Activated naive CD8-positive, alpha-beta T cell treated with anti-CD3 and anti-CD28 coated beads for 36 hours (primary cell): ENCODE data around the gene SEZ6L. TPM values are rescaled to one million over a fixed set of nuclear protein-coding genes. Genes with fewer than 3 reads are reported as not detected.
A peak's percentile ranks its signal among the peaks of the same experiment; 100 is the strongest.

Experiments
- DNase-seq: peaks from one replicate; pipeline ENCODE4 v3.0.0; 2021
- H3K27ac Mint-ChIP-seq: one replicate; pipeline ENCODE4 v1.8.0; 2022; ENCODE audit warnings: mild to moderate bottlenecking, moderate library complexity, mixed read lengths
- H3K27me3 Mint-ChIP-seq: one replicate; pipeline ENCODE4 v1.8.0; 2022; ENCODE audit warnings: mild to moderate bottlenecking, mixed read lengths
- H3K36me3 Mint-ChIP-seq: one replicate; pipeline ENCODE4 v1.8.0; 2021; ENCODE audit warnings: mild to moderate bottlenecking, mixed read lengths
- H3K4me1 Mint-ChIP-seq: one replicate; pipeline ENCODE4 v1.8.0; 2021; ENCODE audit warnings: mixed read lengths
- H3K4me3 Mint-ChIP-seq: one replicate; pipeline ENCODE4 v1.8.0; 2022; ENCODE audit warnings: mild to moderate bottlenecking, moderate library complexity, mixed read lengths
- H3K9me3 Mint-ChIP-seq: one replicate; pipeline ENCODE4 v1.8.0; 2022; ENCODE audit warnings: mixed read lengths
- total RNA-seq, 2 experiments: library from RNA; stranded (reverse); gene quantifications; one replicate each; pipeline ENCODE4 v1.2.3, GENCODE V29; 2021

Gene SEZ6L
- total RNA-seq, 2 experiments from 2014 or later = not detected

DNA sequence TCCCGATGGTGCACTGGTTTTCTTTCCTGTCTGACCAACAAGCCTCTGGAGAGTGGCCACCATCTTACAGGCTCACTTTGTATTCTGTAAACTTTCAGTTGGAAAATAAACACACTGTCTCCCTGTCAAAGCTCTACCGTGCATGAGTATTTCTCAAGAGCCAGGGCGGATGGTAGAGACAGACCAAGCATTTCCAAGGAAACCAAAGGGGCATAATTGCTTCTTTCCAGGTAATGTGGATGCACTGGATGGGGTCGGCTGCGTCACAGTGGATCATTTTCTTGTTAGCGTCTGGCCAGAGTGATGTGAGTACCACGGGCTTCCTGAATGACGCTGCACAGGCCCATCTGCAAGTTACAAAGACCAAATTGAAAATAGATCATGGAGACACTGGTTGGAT, 5.1 kb upstream of the SEZ6L start:
- Mint-ChIP-seq H3K27me3 (peaks cover 47% of the 10 kb centered on the region), H3K27ac (no peak overlapping the region), H3K36me3 (no peaks in the 10 kb centered on the region), H3K4me1 (no peaks in the 10 kb centered on the region), H3K9me3 (no peaks in the 10 kb centered on the region), H3K4me3 (no peak overlapping the region)
- no peak for DNase-seq

GRCh38 chr22:26168330-26168851, 871 bp upstream of the SEZ6L start:
- Mint-ChIP-seq H3K4me3 (no peak overlapping the region), H3K4me1 (no peaks in the 10 kb centered on the region), H3K27me3 (peaks cover 71% of the 10 kb centered on the region), H3K9me3 (no peaks in the 10 kb centered on the region), H3K36me3 (no peaks in the 10 kb centered on the region), H3K27ac (no peak overlapping the region)
- DNase-seq = no peak

DNA sequence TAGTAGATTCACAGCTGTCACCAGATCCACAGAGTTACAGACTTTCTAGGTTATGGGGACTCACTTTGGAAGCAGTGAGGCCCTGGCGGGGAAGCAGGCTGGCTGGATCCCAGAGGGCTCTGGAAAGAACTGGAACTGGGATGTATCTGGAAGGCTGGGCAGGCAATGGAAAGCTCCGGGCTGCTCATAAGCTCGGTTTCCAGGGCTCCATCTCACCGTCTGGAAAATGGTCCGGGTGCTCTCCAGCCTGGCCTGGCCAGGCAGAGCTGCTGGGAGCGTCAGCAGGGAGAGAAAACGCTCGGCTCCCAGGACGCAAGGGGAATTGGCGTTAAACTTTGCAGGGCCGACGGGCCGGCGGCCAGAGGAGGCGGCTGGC, 335 bp upstream of the SEZ6L start:
- Mint-ChIP-seq H3K27me3 (peaks cover 69% of the 10 kb centered on the region), H3K9me3 (no peaks in the 10 kb centered on the region), H3K36me3 (no peaks in the 10 kb centered on the region), H3K27ac (no peak overlapping the region), H3K4me1 (no peaks in the 10 kb centered on the region), H3K4me3 (no peak overlapping the region)
- no peak for DNase-seq

DNA sequence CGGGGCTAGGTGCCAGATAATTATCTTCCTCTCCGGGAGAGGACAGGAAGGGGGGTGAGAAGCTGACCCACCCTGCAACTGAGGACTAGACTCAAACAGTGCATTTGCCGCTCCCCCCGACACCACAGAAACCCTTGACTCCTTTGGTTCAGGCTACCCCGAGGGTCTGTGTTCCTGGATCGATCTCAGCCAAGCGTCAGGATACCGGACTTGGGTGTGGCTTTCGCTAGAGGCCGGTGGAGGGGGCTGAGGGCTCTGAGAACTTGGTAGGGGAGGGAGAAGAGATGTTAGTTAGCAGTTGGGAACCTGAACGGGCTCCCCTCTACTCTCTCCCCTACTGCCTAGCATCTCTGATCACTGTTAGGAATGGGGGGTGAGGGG, 840 bp downstream of the SEZ6L start:
- no peaks in the 10 kb centered on the region for H3K36me3 Mint-ChIP-seq
- no peak overlapping the region for H3K4me3 Mint-ChIP-seq
- H3K9me3 Mint-ChIP-seq = no peaks in the 10 kb centered on the region
- peak overlapping the region; percentile 14 for H3K27ac Mint-ChIP-seq
- H3K4me1 Mint-ChIP-seq = no peaks in the 10 kb centered on the region
- no peak for DNase-seq
- H3K27me3 Mint-ChIP-seq = peaks cover 69% of the 10 kb centered on the region

GRCh38 chr22:26170795-26171580, 1.7 kb downstream of the SEZ6L start:
- peak; percentile 4 for DNase-seq
- Mint-ChIP-seq H3K27ac (no peak overlapping the region), H3K27me3 (peaks cover 65% of the 10 kb centered on the region), H3K4me3 (no peak overlapping the region), H3K4me1 (no peaks in the 10 kb centered on the region), H3K9me3 (no peaks in the 10 kb centered on the region), H3K36me3 (no peaks in the 10 kb centered on the region)

DNA sequence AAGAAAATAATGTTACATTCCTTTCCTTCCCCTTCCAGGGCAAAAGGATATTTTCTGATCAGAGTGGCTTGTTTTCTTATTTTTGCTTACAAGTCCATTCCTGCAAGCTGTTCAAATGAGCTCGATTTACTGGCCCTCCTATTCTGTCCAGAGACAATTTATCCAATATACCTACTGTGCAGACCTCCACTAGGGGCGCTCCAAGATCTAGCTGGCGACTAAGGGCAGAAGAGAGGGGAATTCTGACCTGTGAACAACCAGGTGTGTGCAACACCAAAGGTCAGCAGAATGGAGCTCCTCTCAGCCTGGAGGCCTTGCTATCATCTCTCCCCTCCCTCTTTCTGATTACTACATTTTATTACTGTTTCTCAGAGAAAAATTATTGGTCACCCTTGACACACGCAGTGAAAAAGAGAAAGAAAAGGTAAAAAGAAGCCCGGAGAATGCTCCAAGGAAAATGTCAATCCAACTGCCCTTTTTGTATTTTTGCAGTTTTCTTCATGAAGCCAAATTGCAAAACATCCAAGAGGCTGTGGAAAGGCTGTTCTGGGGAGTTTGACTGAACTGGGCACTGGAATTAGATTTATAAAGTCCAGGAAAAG, 3.2 kb downstream of the SEZ6L start:
- H3K9me3 Mint-ChIP-seq = no peaks in the 10 kb centered on the region
- peak; percentile 14 for DNase-seq
- H3K4me1 Mint-ChIP-seq = no peaks in the 10 kb centered on the region
- H3K27ac Mint-ChIP-seq = no peak overlapping the region
- H3K4me3 Mint-ChIP-seq = no peak overlapping the region
- H3K27me3 Mint-ChIP-seq = peaks cover 65% of the 10 kb centered on the region
- H3K36me3 Mint-ChIP-seq = no peaks in the 10 kb centered on the region

DNA sequence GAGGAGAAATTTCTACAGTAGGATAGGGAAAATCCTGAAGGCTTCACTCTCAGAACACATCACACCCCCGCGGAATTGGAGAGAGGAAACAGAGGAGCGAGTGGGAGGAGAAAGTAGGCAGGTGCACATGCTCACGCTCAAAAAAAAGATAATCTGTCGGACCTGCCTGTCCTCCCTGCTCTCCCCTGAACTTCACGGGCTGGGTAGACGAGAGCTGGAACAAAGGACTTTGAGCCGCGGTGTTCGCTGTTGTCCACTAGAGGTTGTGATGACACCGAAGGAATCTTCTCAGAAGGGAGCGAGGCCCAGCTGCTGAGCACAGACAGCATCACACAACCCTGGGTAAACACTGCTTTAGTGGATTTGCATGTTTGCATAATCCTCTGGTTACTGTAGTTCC, 5.0 kb downstream of the SEZ6L start:
- Mint-ChIP-seq H3K27ac (no peak overlapping the region), H3K9me3 (no peaks in the 10 kb centered on the region), H3K27me3 (peaks cover 51% of the 10 kb centered on the region), H3K4me1 (no peaks in the 10 kb centered on the region), H3K36me3 (no peaks in the 10 kb centered on the region), H3K4me3 (no peak overlapping the region)
- DNase-seq = no peak

GRCh38 chr22:26182723-26183122, 13.5 kb downstream of the SEZ6L start:
- H3K27ac Mint-ChIP-seq = no peak overlapping the region
- H3K4me1 Mint-ChIP-seq = no peaks in the 10 kb centered on the region
- H3K4me3 Mint-ChIP-seq = no peak overlapping the region
- no peak for DNase-seq
- no peaks in the 10 kb centered on the region for H3K36me3 Mint-ChIP-seq
- H3K9me3 Mint-ChIP-seq = no peaks in the 10 kb centered on the region
- peaks cover 9% of the 10 kb centered on the region for H3K27me3 Mint-ChIP-seq

DNA sequence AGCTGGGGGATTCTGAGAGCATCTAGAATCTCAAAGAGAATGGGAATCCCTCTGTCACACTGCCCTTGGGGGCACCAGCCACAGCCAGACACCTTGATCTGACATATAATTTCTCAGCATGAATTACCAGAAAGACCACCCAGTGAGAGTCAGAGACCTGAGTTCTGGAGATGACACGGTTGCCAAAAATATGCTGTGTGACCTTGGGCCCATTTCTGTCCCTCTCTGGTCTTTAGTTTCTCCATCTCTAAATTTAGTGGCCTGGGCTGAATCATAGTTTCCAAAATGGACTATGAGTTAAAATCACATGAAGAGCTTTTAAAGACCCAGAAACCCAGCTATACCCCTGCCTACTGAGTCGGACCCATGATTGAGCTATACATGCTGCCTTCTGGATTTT, 15.9 kb downstream of the SEZ6L start:
- Mint-ChIP-seq H3K27me3 (peaks cover 8% of the 10 kb centered on the region), H3K36me3 (no peaks in the 10 kb centered on the region), H3K4me3 (no peak overlapping the region), H3K4me1 (no peaks in the 10 kb centered on the region), H3K9me3 (no peaks in the 10 kb centered on the region), H3K27ac (no peak overlapping the region)
- no peak for DNase-seq

- no peak for DNase-seq
- H3K4me1 Mint-ChIP-seq = no peaks in the 10 kb centered on the region
- no peak overlapping the region for H3K27ac Mint-ChIP-seq
- H3K9me3 Mint-ChIP-seq = no peaks in the 10 kb centered on the region
- H3K27me3 Mint-ChIP-seq = peaks cover 5% of the 10 kb centered on the region
- no peak overlapping the region for H3K4me3 Mint-ChIP-seq
- no peaks in the 10 kb centered on the region for H3K36me3 Mint-ChIP-seq
Observed at GRCh38 chr22:26188341-26188740, 19.1 kb downstream of the SEZ6L start.

- Mint-ChIP-seq H3K36me3 (no peaks in the 10 kb centered on the region), H3K27ac (no peak overlapping the region), H3K9me3 (no peaks in the 10 kb centered on the region), H3K27me3 (no peaks in the 10 kb centered on the region), H3K4me3 (no peak overlapping the region), H3K4me1 (no peaks in the 10 kb centered on the region)
- DNase-seq = no peak
Observed at GRCh38 chr22:26194313-26194712, 25.1 kb downstream of the SEZ6L start.

DNA sequence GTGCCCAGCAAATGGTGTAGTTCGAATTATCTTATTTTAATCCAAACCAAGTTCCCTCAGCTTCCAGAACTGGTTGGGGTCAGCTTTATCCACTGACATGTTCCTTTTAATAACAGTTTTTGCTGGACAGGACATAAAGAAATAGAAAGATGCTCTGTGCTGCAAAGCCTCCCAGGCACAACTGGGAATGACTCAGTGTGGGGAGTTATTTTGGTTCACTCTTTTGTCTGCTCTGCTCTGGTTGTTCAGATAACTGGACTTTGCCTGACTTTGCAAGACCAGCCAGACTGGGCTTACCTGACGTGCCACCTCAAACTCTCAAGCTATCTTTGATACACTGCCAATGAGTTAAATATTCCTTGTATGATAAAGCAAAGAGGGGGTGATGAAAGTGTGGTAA, 25.6 kb downstream of the SEZ6L start:
- Mint-ChIP-seq H3K9me3 (no peaks in the 10 kb centered on the region), H3K36me3 (no peaks in the 10 kb centered on the region), H3K27me3 (no peaks in the 10 kb centered on the region), H3K4me1 (no peaks in the 10 kb centered on the region), H3K4me3 (no peak overlapping the region), H3K27ac (no peak overlapping the region)
- no peak for DNase-seq

GRCh38 chr22:26196657-26197056, 27.4 kb downstream of the SEZ6L start:
- peaks cover 5% of the 10 kb centered on the region for H3K27me3 Mint-ChIP-seq

GRCh38 chr22:26197425-26197824, 28.2 kb downstream of the SEZ6L start:
- no peaks in the 10 kb centered on the region for H3K4me1 Mint-ChIP-seq
- H3K4me3 Mint-ChIP-seq = no peak overlapping the region
- no peak for DNase-seq
- peaks cover 8% of the 10 kb centered on the region for H3K27me3 Mint-ChIP-seq
- H3K27ac Mint-ChIP-seq = no peak overlapping the region
- H3K36me3 Mint-ChIP-seq = no peaks in the 10 kb centered on the region
- no peaks in the 10 kb centered on the region for H3K9me3 Mint-ChIP-seq

More at GRCh38 chr22:26196657-26197056, 27.4 kb downstream of the SEZ6L start:
- H3K36me3 Mint-ChIP-seq = no peaks in the 10 kb centered on the region
- no peak for DNase-seq
- H3K27ac Mint-ChIP-seq = no peak overlapping the region
- no peaks in the 10 kb centered on the region for H3K4me1 Mint-ChIP-seq
- no peaks in the 10 kb centered on the region for H3K9me3 Mint-ChIP-seq
- H3K4me3 Mint-ChIP-seq = no peak overlapping the region

DNA sequence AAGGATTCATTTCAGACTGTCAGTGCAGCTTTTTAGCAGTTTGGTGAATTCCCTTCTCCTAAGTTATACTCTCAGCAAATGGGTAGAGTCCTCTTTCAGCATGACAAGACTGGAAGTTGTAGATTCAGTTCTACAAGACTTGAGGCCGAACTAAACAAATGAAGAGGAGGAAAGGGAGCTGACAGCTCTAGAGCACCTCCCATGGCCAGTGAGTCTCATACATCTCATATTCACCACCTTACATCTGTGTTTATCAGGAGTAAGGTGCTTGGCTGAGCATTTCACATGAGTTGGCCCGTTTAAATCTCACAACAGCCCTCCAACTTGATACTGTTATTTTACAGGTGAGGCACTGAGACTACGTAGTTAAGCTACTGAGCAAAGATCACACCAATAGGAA, 30.4 kb downstream of the SEZ6L start:
- H3K4me3 Mint-ChIP-seq = no peak overlapping the region
- H3K36me3 Mint-ChIP-seq = no peaks in the 10 kb centered on the region
- H3K9me3 Mint-ChIP-seq = no peaks in the 10 kb centered on the region
- H3K27ac Mint-ChIP-seq = no peak overlapping the region
- peaks cover 8% of the 10 kb centered on the region for H3K27me3 Mint-ChIP-seq
- no peak for DNase-seq
- H3K4me1 Mint-ChIP-seq = no peaks in the 10 kb centered on the region
